Gastrocnemius medialis (tissue), 4 donors: ENCODE results near the gene TRIM44.
"Not testable (repeated sequence)": the region's sequence is repeated elsewhere in the genome, so short reads cannot be mapped to it uniquely, and the experiment has no call there.

Experiments used
- CTCF ChIP-seq, 5 experiments: fragments of 450-650 bp in 3 of 5; fragments of 200-600 bp in 2 of 5; sonication (generic) in 2 of 5; IDR thresholded peaks in 4 of 5; conservative IDR thresholded peaks in 1 of 5; 1 replicate in 4 of 5; 2 replicates in 1 of 5; pipeline ENCODE4 v1.5.1; 2016 to 2019; ENCODE audit warnings: antibody characterized with exemption in 5 of 5, mild to moderate bottlenecking in 3 of 5, moderate library complexity in 3 of 5
- POLR2A ChIP-seq, 2 donors: fragments of 450-650 bp; IDR thresholded peaks; one replicate each; pipeline ENCODE4 v1.6.1; 2017; ENCODE audit warnings: antibody characterized with exemption in 2 of 2, mild to moderate bottlenecking in 2 of 2, moderate library complexity in 2 of 2

GRCh38 chr11:35715677-35716076 is 53.1 kb downstream of the TRIM44 start:
- not testable (repeated sequence) for TF ChIP-seq CTCF (IDR thresholded peaks at IDR 0.05 in 4 of 5, conservative IDR thresholded peaks at IDR 0.05 in 1 of 5); POLR2A (IDR thresholded peaks at IDR 0.05)
